Transverse colon (tissue), 4 donors: Measurements from ENCODE around the gene KLHDC3. TPM values are rescaled to one million over a fixed set of nuclear protein-coding genes. Genes with fewer than 3 reads are reported as not detected.

ENCODE experiments used
- DNase-seq: peaks from one replicate; pipeline ENCODE4 v3.0.0-alpha.2; 2019
- H3K27ac ChIP-seq, 4 donors: fragments of 200-600 bp; sonication (generic); 2 replicates each; pipeline ENCODE4 v1.5.1; 2016 to 2018; ENCODE audit warnings: inconsistent platforms in 4 of 4
- H3K27me3 ChIP-seq: fragments of 200-600 bp; sonication (generic); 2 replicates; pipeline ENCODE4 v1.5.1; 2017; ENCODE audit warnings: inconsistent platforms
- H3K36me3 ChIP-seq, 4 donors: fragments of 200-600 bp; sonication (generic); 2 replicates each; pipeline ENCODE4 v1.5.1; 2017 to 2019; ENCODE audit warnings: inconsistent platforms in 4 of 4
- H3K4me1 ChIP-seq, 4 donors: fragments of 200-600 bp; sonication (generic); 2 replicates each; pipeline ENCODE4 v1.5.1; 2017 to 2020; ENCODE audit warnings: inconsistent platforms in 4 of 4
- H3K4me3 ChIP-seq, 4 donors: fragments of 200-600 bp; sonication (generic); 1 replicate in 1 of 4; 2 replicates in 3 of 4; pipeline versions ENCODE4 v1.5.1 to v1.6.1; 2017 to 2019; ENCODE audit warnings: inconsistent platforms in 4 of 4
- H3K9me3 ChIP-seq, 2 donors: fragments of 200-600 bp; sonication (generic); 2 replicates each; pipeline ENCODE4 v1.5.1; 2017 to 2019; ENCODE audit warnings: inconsistent platforms in 2 of 2
- EP300 ChIP-seq: sonication (generic); formaldehyde crosslinking; IDR thresholded peaks from one replicate; pipeline ENCODE4 v1.6.1; 2017; ENCODE audit warnings: antibody characterized with exemption, low read depth
- POLR2A ChIP-seq: fragments of 450-650 bp; IDR thresholded peaks from one replicate; pipeline ENCODE4 v1.6.1; 2016; ENCODE audit warnings: antibody characterized with exemption, mild to moderate bottlenecking, moderate library complexity
- POLR2AphosphoS5 ChIP-seq, 3 donors: sonication (generic); formaldehyde crosslinking; IDR thresholded peaks; one replicate each; pipeline ENCODE4 v1.6.1; 2016; ENCODE audit warnings: antibody characterized with exemption in 3 of 3
- WGBS, 2 donors: methylation state at CpG; one replicate each; pipeline ENCODE4 v1.1.5; 2018; ENCODE audit warnings: low coverage in 1 of 2; 5-methylcytosine and 5-hydroxymethylcytosine counted together
- in situ Hi-C, 4 donors: fragments of 200-750 bp; cut with MboI; loops; one replicate each; pipeline versions ENCODE4 v1.15.0 to v1.15.1; 2017; ENCODE audit warnings: low sequenced_read_pairs in 3 of 4, low pct_ligation_motif_present in 1 of 4, low pct_unique_long_range_greater_than_20kb in 1 of 4
- intact Hi-C: fragments of 100-400 bp; cut with DNase I; formaldehyde crosslinking; loops from one replicate; pipeline ENCODE4 v1.15.1; 2023; ENCODE audit warnings: low total_unique reads
- total RNA-seq, 4 donors: library from RNA; depleted of rRNA; stranded (reverse); fragments of >200 nt; gene quantifications; one replicate each; pipeline ENCODE4 v1.1.0, GENCODE V29; 2016
- TF ChIP-seq, protein P1 (sequence below), 5 experiments: fragments of 200-600 bp in 3 of 5; fragments of 450-650 bp in 2 of 5; sonication (generic) in 3 of 5; IDR thresholded peaks; 1 replicate in 2 of 5; 2 replicates in 3 of 5; pipeline ENCODE4 v1.5.1; 2016 to 2017; ENCODE audit warnings: antibody characterized with exemption in 5 of 5, inconsistent platforms in 3 of 5, mild to moderate bottlenecking in 2 of 5, moderate library complexity in 1 of 5

Gene KLHDC3
- total RNA-seq, 4 donors from 2014 or later = 54.6 to 67.3 (median 63.2) TPM

DNA sequence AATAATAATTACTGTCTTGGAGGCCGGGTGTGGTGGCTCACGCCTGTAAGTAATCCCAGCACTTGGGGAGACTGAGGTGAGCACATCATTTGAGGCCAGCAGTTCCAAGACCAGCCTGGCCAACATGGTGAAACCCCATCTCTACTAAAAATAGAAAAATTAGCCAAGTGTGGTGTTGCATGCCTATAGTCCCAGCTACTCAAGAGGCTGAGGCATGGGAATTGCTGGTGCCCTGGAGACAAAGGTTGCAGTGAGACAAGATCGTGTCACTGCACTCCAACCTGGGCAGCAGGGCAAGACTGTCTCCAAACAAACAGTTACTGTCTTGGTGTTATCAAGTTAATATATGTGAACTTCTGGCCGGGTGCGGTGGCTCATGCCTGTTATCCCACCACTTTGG is 12.3 kb downstream of the KLHDC3 start:
- Histone ChIP-seq H3K36me3 (peaks cover 0 to 55% (median 26%) of the 10 kb centered on the region in 4 donors), H3K27me3 (no peaks in the 10 kb centered on the region), H3K27ac (no peak overlapping the region), H3K4me1 (peaks cover 10 to 15% (median 13%) of the 10 kb centered on the region in 4 donors), H3K4me3 (no peak overlapping the region), H3K9me3 (no peaks in the 10 kb centered on the region)
- 73 to 94% methylated on average over 2 to 5 of the region's 5 CpGs for WGBS, 2 donors
- in situ Hi-C loops (no loop called here), intact Hi-C loops (no loop called here)
- no peak for DNase-seq
- no peak for TF ChIP-seq POLR2AphosphoS5 (IDR thresholded peaks at IDR 0.05)
- TF ChIP-seq, protein P1, sequence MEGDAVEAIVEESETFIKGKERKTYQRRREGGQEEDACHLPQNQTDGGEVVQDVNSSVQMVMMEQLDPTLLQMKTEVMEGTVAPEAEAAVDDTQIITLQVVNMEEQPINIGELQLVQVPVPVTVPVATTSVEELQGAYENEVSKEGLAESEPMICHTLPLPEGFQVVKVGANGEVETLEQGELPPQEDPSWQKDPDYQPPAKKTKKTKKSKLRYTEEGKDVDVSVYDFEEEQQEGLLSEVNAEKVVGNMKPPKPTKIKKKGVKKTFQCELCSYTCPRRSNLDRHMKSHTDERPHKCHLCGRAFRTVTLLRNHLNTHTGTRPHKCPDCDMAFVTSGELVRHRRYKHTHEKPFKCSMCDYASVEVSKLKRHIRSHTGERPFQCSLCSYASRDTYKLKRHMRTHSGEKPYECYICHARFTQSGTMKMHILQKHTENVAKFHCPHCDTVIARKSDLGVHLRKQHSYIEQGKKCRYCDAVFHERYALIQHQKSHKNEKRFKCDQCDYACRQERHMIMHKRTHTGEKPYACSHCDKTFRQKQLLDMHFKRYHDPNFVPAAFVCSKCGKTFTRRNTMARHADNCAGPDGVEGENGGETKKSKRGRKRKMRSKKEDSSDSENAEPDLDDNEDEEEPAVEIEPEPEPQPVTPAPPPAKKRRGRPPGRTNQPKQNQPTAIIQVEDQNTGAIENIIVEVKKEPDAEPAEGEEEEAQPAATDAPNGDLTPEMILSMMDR (IDR thresholded peaks at IDR 0.05) = no peak
- TF ChIP-seq POLR2A = no peak
- no peak for TF ChIP-seq EP300

GRCh38 chr6:43029120-43029519 is 15.1 kb downstream of the KLHDC3 start:
- DNase-seq = no peak
- Histone ChIP-seq H3K27me3 (no peaks in the 10 kb centered on the region), H3K4me1 (peaks cover 0 to 2% (median under 1%) of the 10 kb centered on the region in 4 donors), H3K36me3 (peaks cover 0 to 55% (median 26%) of the 10 kb centered on the region in 4 donors), H3K27ac (no peak overlapping the region), H3K9me3 (no peaks in the 10 kb centered on the region), H3K4me3 (no peak overlapping the region)
- in situ Hi-C loops (no loop called here), intact Hi-C loops (no loop called here)
- 91 to 100% methylated on average over 6 to 9 of the region's 9 CpGs for WGBS, 2 donors
- TF ChIP-seq, protein P1 (IDR thresholded peaks at IDR 0.05) = no peak
- TF ChIP-seq POLR2AphosphoS5 (IDR thresholded peaks at IDR 0.05) = no peak
- no peak for TF ChIP-seq POLR2A
- no peak for TF ChIP-seq EP300

DNA sequence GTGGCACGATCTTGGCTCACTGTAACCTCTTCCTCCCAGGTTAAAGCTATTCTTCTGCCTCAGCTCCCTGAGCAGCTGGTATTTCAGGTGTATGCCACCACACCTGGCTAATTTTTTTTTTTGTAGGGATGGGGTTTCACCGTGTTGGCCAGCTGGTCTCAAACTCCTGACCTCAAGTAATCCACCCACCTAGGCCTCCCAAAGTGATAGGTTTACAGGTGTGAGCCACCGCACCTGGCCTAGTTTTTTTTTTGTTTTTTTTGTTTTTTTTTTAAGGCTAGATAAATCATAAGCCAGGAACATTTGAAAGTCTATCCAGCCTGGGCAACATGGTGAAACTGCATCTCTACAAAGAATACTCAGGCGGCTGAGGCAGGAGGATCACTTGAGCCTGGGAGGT is 18.3 kb downstream of the KLHDC3 start:
- no peak overlapping the region for H3K4me3 ChIP-seq
- H3K9me3 ChIP-seq = no peaks in the 10 kb centered on the region
- DNase-seq = no peak
- in situ Hi-C loops (no loop called here), intact Hi-C loops (no loop called here)
- no peaks in the 10 kb centered on the region for H3K4me1 ChIP-seq
- H3K27me3 ChIP-seq = no peaks in the 10 kb centered on the region
- H3K36me3 ChIP-seq = peaks cover 0 to 30% (median 14%) of the 10 kb centered on the region in 4 donors
- no peak overlapping the region for H3K27ac ChIP-seq
- WGBS, 2 donors = 87 to 94% methylated on average over 3 to 4 of the region's 4 CpGs
- no peak for TF ChIP-seq POLR2A
- TF ChIP-seq, protein P1 (IDR thresholded peaks at IDR 0.05) = no peak
- TF ChIP-seq EP300 = no peak
- no peak for TF ChIP-seq POLR2AphosphoS5 (IDR thresholded peaks at IDR 0.05)

- Histone ChIP-seq H3K27ac (no peak overlapping the region), H3K9me3 (no peaks in the 10 kb centered on the region), H3K4me1 (no peaks in the 10 kb centered on the region), H3K36me3 (peaks cover 0 to 29% (median 8%) of the 10 kb centered on the region in 4 donors), H3K27me3 (no peaks in the 10 kb centered on the region), H3K4me3 (no peak overlapping the region)
- in situ Hi-C loops = no loop called here
- intact Hi-C loops = no loop called here
- TF ChIP-seq POLR2AphosphoS5 (IDR thresholded peaks at IDR 0.05) (no peak), EP300 (no peak), POLR2A (no peak)
- TF ChIP-seq, protein P1 (IDR thresholded peaks at IDR 0.05) = no peak
- 81 to 95% methylated on average over 2 of the region's 2 CpGs for WGBS, 2 donors
- DNase-seq = no peak
Measured at GRCh38 chr6:43033496-43034189, 19.6 kb downstream of the KLHDC3 start.
